Effector memory CD4-positive, alpha-beta T cell (primary cell): Measurements from ENCODE around the gene LGALS3BP.

Experiments
- DNase-seq, 3 donors: peaks; one replicate each; pipeline ENCODE4 v3.0.0-alpha.2; 2020
- H3K27ac ChIP-seq: 2 replicates; pipeline ENCODE4 v1.7.0; 2013; ENCODE audit warnings: mild to moderate bottlenecking, low read length, moderate library complexity; ENCODE audit not compliant: insufficient read depth, poor library complexity, severe bottlenecking
- H3K27me3 ChIP-seq: replicated peaks from 2 replicates; pipeline ENCODE4 v1.7.0; 2013; ENCODE audit warnings: mild to moderate bottlenecking, low read length; ENCODE audit not compliant: insufficient read depth, control insufficient read depth, poor library complexity, severe bottlenecking
- H3K36me3 ChIP-seq: 2 replicates; pipeline ENCODE4 v1.7.0; 2013; ENCODE audit warnings: mild to moderate bottlenecking, low read length, moderate library complexity; ENCODE audit not compliant: control insufficient read depth, insufficient read depth
- H3K4me1 ChIP-seq: 2 replicates; pipeline ENCODE4 v1.7.0; 2013; ENCODE audit warnings: low read length, mild to moderate bottlenecking; ENCODE audit not compliant: control insufficient read depth, insufficient read depth, poor library complexity, severe bottlenecking
- H3K4me3 ChIP-seq: 2 replicates; pipeline ENCODE4 v1.7.0; 2013; ENCODE audit warnings: low read length, low read depth, mild to moderate bottlenecking; ENCODE audit not compliant: insufficient read depth, poor library complexity, severe bottlenecking
- H3K9me3 ChIP-seq: 2 replicates; pipeline ENCODE4 v1.7.0; 2013; ENCODE audit warnings: mild to moderate bottlenecking, low read length, moderate library complexity; ENCODE audit not compliant: control insufficient read depth

Gene LGALS3BP

DNA sequence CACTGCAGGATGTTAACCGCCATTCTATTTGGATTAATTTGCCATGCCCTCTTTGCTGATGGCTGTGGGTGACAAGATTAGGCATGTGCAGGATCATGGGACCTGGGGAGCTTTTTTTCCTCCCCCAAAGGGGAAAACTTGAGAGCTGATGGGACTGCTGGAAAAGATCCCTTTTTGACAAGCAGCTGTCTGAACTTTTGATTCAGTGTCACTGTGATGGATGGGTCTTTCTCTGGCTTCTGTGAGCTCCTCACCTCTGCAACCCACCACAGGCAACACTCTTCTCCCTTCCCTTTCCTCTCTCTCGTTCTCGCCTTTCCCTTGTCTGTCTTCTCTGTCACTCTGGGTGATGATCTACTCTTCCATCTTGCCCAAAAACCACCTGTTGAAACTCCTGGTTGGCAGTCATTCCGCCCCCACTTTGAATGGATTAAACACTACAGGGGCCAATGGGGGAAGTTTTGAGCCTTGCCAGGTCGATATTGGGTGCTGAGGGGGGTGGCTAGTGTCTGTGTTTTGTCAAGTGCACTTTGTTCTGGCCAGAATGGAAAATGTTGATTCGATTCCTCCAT is 32.9 kb upstream of the LGALS3BP start:
- no peak overlapping the region for H3K4me3 ChIP-seq
- no peaks in the 10 kb centered on the region for H3K27me3 ChIP-seq
- no peaks in the 10 kb centered on the region for H3K9me3 ChIP-seq
- peaks cover 19% of the 10 kb centered on the region for H3K4me1 ChIP-seq
- no peaks in the 10 kb centered on the region for H3K36me3 ChIP-seq
- no peak overlapping the region for H3K27ac ChIP-seq
- no peak for DNase-seq

DNA sequence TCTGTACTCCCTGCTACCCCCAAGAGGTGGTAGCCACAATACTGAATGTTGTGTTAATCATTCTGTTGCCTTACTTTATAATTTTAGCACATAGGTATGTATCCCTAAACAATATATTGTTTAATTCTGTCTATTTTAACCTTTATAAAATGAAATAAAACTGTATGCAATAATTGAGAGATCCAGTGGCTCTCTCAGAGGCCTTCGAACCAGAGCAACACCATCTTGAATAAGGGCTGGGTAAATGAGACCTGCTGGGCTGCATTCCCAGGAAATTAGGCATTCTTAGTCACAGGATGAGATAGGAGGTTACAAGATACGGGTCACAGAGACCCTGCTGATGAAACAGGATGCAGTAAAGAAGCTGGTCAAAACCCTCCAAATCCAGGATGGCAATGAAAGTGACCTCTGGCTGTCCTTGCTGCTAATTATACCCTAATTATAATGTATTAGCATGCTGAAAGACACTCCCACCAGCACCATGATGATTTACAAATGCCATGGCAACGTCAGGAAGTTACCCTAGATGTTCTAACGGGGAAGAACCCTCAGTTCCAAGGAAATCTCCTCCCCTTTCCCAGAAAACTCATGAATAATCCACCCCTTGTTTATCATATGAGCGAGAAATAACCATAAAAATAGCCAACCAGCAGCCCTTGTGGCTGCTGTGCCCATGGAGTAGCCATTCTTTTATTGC is 31.9 kb upstream of the LGALS3BP start:
- H3K4me1 ChIP-seq, result peaks cover 21% of the 10 kb centered on the region
- H3K4me3 ChIP-seq, result no peak overlapping the region
- H3K27me3 ChIP-seq, result no peaks in the 10 kb centered on the region
- DNase-seq, result no peak
- no peak overlapping the region for H3K27ac ChIP-seq
- no peaks in the 10 kb centered on the region for H3K9me3 ChIP-seq
- no peaks in the 10 kb centered on the region for H3K36me3 ChIP-seq

GRCh38 chr17:79010304-79010646 is 30.6 kb upstream of the LGALS3BP start:
- H3K36me3 ChIP-seq, result no peaks in the 10 kb centered on the region
- DNase-seq, result no peak
- peak overlapping the region; percentile 86 for H3K27ac ChIP-seq
- H3K4me1 ChIP-seq, result peaks cover 34% of the 10 kb centered on the region
- H3K4me3 ChIP-seq, result peak overlapping the region; percentile 86
- no peaks in the 10 kb centered on the region for H3K27me3 ChIP-seq
- H3K9me3 ChIP-seq, result no peaks in the 10 kb centered on the region

GRCh38 chr17:79009397-79010303 is 29.9 kb upstream of the LGALS3BP start, which contains the start of gene CANT1:
Gene CANT1, minus strand, starts transcription at chr17:79009764. Its CDS starts 12,142 bp downstream, at chr17:78997622.
- peak within 1 kb of the TSS; percentile 86 for H3K4me3 ChIP-seq
- H3K27me3 ChIP-seq, result no peaks in the 10 kb centered on the region
- DNase-seq, result peak; percentile 68 to 78 (median 69)
- peaks cover 37% of the 10 kb centered on the region for H3K4me1 ChIP-seq
- H3K9me3 ChIP-seq, result no peaks in the 10 kb centered on the region
- H3K36me3 ChIP-seq, result no peaks in the 10 kb centered on the region
- peak within 1 kb of the TSS; percentile 86 for H3K27ac ChIP-seq

DNA sequence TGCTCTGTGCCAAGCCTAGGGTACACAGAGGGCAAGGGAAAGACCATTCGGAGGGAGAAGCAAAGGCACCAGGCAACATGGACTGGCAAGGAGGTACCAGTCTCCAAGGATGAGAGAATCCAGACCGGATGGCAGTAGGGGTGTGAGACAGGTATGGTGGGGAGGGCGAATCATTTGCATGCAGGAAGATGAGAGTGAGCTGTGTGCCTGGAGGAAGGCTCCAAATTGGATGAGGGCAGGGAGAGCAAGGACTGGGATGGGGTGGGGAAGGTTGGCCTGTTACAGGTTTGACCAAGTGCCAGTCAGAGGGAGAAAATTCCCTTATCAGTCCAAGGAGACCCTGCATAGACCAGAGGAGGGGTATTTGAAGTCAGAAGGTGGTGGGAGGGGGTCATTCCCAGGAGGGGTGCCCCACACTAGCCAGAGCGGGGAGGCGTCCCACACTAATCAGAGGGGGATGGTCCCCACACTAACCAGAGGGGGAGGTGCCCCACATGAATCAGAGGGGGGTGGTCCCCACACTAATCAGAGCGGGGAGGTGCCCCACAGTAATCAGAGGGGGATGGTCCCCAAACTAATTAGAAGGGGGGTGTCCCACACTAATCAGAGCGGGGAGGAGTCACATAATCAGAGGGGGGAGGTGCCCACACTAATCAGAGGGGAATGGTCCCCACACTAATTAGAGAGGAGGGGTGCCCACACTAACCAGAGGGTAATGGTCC is 29.1 kb upstream of the LGALS3BP start:
- Histone ChIP-seq H3K36me3 (no peaks in the 10 kb centered on the region), H3K27me3 (no peaks in the 10 kb centered on the region), H3K4me3 (peak overlapping the region; percentile 86), H3K9me3 (no peaks in the 10 kb centered on the region), H3K4me1 (peaks cover 37% of the 10 kb centered on the region), H3K27ac (peak overlapping the region; percentile 86)
- DNase-seq, result no peak

DNA sequence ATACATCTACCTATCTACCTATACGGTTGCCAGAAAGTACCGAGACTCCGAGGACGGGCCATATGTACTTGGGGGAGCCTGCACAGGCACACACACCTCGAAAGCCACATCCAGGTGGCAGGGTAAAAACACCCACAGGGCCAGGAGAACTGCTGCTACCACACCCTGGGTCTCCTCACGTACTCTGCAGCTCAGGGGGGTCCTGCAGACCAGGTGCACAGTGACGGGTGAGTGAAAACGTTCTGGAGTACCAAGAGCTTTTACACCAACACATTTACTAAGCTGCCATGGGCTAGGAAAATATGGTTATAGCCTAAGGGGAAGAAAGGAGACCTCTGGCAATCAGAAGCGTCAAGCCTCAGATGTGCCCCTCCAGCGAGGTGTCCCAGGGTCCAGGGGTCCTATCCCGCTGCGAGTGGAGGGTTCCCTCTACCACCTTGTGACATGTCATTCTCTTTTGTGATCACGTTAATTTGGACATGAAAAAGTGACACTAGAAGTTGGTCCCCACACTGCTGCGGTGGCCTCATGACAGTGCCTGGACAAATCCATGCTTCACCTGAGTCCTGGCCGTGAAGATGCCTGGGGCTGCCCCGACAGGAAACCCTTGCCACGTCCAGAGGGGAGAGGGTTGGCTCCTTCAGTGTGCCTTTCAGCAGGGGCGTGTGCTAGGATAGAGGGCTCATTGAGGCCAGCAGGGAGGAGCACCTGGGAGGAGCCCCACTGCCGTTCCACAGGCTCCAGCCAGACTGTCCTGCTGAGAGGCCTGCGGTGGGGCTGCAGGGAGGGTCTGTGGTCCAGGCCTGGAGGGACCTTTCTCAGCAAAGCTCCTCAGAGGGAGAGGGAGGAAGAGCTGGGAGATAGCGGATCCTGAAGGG is 28.0 kb upstream of the LGALS3BP start:
- peaks cover 4% of the 10 kb centered on the region for H3K36me3 ChIP-seq
- peaks cover 37% of the 10 kb centered on the region for H3K4me1 ChIP-seq
- no peak overlapping the region for H3K27ac ChIP-seq
- DNase-seq, result no peak
- no peak overlapping the region for H3K4me3 ChIP-seq
- H3K9me3 ChIP-seq, result no peaks in the 10 kb centered on the region
- no peaks in the 10 kb centered on the region for H3K27me3 ChIP-seq

GRCh38 chr17:79006794-79007503 is 27.2 kb upstream of the LGALS3BP start:
- Histone ChIP-seq H3K36me3 (peaks cover 9% of the 10 kb centered on the region), H3K27ac (no peak overlapping the region), H3K4me3 (no peak overlapping the region), H3K9me3 (no peaks in the 10 kb centered on the region), H3K4me1 (peaks cover 37% of the 10 kb centered on the region), H3K27me3 (no peaks in the 10 kb centered on the region)
- no peak for DNase-seq

DNA sequence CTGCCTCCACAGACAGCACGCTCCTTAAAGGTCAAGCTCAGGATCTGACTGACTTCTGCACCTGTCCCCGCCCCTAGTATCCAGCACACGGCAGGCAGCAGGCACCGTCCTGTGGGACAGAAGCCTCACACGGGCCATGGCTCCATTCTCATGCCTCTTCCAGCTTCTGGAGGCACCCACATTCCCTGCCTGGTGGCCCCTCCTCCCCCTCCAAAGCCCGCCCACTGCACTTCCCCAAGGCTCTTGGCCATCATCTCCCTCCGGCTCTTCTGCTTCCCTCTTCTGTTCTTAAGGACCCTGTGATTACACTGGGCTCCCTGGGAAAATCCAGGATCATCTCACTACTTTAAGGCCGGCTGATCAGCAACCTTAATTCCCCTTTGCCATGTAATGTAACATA is 26.3 kb upstream of the LGALS3BP start:
- no peak overlapping the region for H3K27ac ChIP-seq
- no peak overlapping the region for H3K4me3 ChIP-seq

More for the DNA sequence above, 26.3 kb upstream of the LGALS3BP start:
- Histone ChIP-seq H3K4me1 (peaks cover 37% of the 10 kb centered on the region), H3K36me3 (peaks cover 9% of the 10 kb centered on the region), H3K9me3 (no peaks in the 10 kb centered on the region), H3K27me3 (no peaks in the 10 kb centered on the region)
- DNase-seq, result no peak
